T-helper 1 cell treated with Interleukin-12 subunit alpha and Interleukin-12 subunit beta and Interleukin-4 antibody, amounts not matched to agents 30 ng/mL and 1 ng/mL, for 36 hours (primary cell): Measurements from ENCODE around the gene FAM222A. TPM values are rescaled to one million over a fixed set of nuclear protein-coding genes. Genes with fewer than 3 reads are reported as not detected.

Experiments
- intact Hi-C: fragments of 100-400 bp; cut with micrococcal nuclease; formaldehyde crosslinking; loops from one replicate; pipeline ENCODE4 v1.15.1; 2024
- total RNA-seq: library from RNA; stranded (reverse); gene quantifications from 2 replicates; pipeline ENCODE4 v1.2.3, GENCODE V29; 2022

Gene FAM222A
- total RNA-seq, 1 donor from 2014 or later, result 0.51 TPM

GRCh38 chr12:109797905-109798669 is 84.5 kb downstream of the FAM222A start:
- intact Hi-C loops, result no loop called here

GRCh38 chr12:109798691-109799090 is 85.1 kb downstream of the FAM222A start:
- intact Hi-C loops, result no loop called here

GRCh38 chr12:109800536-109800935 is 86.9 kb downstream of the FAM222A start:
- intact Hi-C loops, result no loop called here

- intact Hi-C loops, result no loop called here
These were observed 89.2 kb downstream of the FAM222A start for GRCh38 chr12:109802828-109803227.

GRCh38 chr12:109803678-109804077 is 90.1 kb downstream of the FAM222A start:
- intact Hi-C loops, result loop anchor here (2.0 kb wide), 2 partner anchors 49 to 297 kb away; no protein-coding TSS in a partner anchor

- intact Hi-C loops, result loop anchor here (1.0 to 2.0 kb wide), 5 partner anchors 40 to 296 kb away; partner anchors contain the start of gene GLTP
These were observed 91.5 kb downstream of the FAM222A start for GRCh38 chr12:109804820-109805761.

- intact Hi-C loops, result no loop called here
These were observed 94.5 kb downstream of the FAM222A start for GRCh38 chr12:109807954-109808643.

- intact Hi-C loops, result no loop called here
These were observed 95.4 kb downstream of the FAM222A start for GRCh38 chr12:109808876-109809646.

- intact Hi-C loops, result no loop called here
These were observed 97.5 kb downstream of the FAM222A start for GRCh38 chr12:109810954-109811623.

- intact Hi-C loops, result no loop called here
These were observed 98.0 kb downstream of the FAM222A start for GRCh38 chr12:109811624-109811995.

- intact Hi-C loops, result no loop called here
These were observed 100.3 kb downstream of the FAM222A start for GRCh38 chr12:109813810-109814416.

GRCh38 chr12:109814600-109815150 is 101.0 kb downstream of the FAM222A start:
- intact Hi-C loops, result no loop called here

- intact Hi-C loops, result no loop called here
These were observed 101.6 kb downstream of the FAM222A start for GRCh38 chr12:109815225-109815624.

- intact Hi-C loops, result no loop called here
These were observed 102.4 kb downstream of the FAM222A start for GRCh38 chr12:109815757-109816617.

GRCh38 chr12:109816870-109817269 is 103.2 kb downstream of the FAM222A start:
- intact Hi-C loops, result no loop called here

GRCh38 chr12:109817627-109818231 is 104.1 kb downstream of the FAM222A start:
- intact Hi-C loops, result no loop called here

GRCh38 chr12:109818253-109818652 is 104.6 kb downstream of the FAM222A start:
- intact Hi-C loops, result no loop called here

- intact Hi-C loops, result no loop called here
These were observed 105.4 kb downstream of the FAM222A start for GRCh38 chr12:109818905-109819500.
